GM21447 (cell line): ENCODE measurements around the gene HIGD1C.
"Not testable (repeated sequence)": the region's sequence is repeated elsewhere in the genome, so short reads cannot be mapped to it uniquely, and the experiment has no call there.

Experiments
- ATAC-seq: cut with Tn5 transposase; IDR thresholded peaks from one replicate; pipeline ENCODE4 v1.9.1; 2021; ENCODE audit not compliant: unreplicated experiment

Gene HIGD1C

DNA sequence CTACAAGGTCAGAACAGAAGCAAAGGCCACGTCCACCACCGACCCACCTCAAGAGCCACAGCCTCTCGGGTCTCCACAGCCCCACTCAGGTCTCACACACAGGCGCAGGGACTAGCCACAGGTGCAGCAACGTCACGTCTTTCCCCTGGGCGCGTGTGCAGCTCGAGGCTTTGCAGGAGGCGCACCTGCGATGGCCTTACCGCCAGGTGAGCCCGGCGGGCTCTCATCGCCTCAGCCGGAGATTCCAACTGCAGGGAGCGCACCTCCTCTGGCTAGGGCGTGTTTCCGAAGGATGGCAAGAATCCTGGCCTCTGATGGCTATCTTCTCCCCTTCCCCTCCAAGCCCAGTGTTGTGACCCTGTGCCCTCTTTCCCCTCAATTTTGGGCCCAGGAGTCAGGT, at the start of gene HIGD1C:
Gene HIGD1C (plus strand): TSS at position 35 of the 400 bp plus-strand sequence. CDS start 1,455 bp downstream, outside the sequence.
- no peak for ATAC-seq

DNA sequence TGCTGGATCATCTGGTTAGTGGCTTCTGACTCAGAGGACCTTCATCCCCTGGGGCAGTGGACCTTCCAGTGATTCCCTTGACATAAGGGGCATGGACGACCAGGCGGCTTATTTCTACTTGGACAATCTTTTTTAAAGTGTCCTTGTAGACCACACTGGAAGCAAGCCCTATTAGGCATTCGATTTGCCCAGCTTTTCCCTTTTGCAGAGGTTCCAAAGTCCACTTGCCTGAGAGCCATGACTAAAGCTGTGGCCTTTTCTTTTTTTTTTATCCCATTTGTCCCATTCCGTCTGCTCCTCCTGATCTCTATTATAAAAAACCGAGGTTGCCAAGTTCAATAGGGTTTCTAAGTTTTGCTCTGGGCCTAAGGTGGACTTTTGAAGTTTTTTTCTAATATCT, 43.9 kb upstream of the HIGD1C start:
- not testable (repeated sequence) for ATAC-seq

DNA sequence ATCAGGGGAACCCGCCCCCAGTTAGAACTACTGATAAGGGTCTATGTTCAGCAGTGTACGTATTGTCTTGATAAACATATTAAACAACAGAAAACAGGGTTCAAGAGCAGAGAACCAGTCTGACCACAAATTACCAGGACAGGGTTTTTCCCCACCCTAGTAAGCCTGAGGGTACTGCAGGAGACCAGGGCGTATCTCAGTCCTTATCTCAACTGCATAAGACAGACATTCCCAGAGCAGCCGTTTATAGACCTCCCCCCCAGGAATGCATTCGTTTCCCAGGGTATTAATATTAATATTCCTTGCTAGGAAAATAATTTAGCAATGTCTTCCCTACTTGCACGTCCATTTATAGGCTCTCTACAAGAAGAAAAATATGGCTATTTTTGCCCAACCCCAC, 40.0 kb upstream of the HIGD1C start:
- ATAC-seq = not testable (repeated sequence)

DNA sequence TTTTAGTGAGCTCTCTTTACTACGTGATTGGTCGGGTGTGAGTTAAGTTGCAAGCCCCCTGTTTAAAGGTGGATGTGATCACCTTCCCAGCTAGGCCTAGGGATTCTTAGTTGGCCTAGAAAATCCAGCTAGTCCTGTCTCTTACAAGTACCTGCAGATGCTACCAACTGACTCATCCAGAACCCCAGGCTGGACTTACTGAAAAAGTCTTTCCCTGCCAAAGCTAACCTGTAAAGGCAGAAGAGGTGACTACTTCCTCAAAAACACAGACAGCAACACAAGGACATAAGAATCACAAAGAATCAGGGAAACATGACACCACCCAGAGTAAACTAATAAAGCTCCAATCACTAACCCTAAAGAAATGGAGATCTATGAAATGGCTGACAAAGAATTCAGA, 39.1 kb upstream of the HIGD1C start:
- ATAC-seq = no peak

DNA sequence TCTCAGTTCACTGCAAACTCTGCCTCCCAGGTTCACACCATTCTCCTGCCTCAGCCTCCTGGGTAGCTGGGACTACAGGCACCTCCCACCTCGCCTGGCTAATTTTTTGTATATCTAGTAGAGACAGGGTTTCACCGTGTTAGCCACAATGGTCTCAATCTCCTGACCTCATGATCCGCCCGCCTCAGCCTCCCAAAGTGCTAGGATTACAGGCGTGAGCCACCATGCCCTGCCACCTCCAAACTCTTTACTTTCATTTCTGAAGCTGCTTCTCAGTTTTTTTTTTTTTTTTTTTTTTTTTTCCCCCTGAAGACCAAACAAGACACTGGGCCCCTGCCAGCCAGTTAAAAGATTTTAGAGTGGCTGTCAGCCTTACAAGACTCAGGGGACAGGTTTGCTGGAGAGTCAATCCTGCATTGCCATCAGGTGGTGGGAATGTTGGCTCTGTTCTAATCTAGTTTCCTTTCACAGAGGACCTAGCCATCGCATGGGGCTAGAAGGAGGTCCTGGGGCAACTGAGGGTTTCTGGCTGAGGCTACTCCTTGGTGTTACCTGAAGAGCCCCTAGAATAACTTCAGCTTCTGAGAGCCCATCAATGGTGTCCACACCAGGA, 37.4 kb upstream of the HIGD1C start:
- ATAC-seq = no peak

DNA sequence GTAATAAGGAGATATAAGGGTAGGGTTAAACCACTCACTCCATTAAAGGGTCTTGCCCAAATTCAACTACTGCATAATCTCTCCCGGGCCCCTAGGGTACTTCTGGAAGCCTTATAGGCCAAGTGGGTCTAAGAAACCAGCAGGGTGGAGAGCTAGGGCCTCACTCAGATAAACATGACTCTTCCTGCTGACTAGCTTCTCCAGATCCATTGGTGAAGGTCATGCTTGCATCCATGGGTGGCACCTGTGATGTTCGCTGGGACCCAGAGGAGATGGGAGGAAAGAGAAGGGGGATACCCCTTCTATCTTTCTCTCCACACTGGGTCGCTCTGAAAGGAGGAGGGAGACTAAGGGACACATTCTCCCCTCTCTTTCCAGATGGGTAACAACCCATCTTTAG, 36.1 kb upstream of the HIGD1C start:
- no peak for ATAC-seq

DNA sequence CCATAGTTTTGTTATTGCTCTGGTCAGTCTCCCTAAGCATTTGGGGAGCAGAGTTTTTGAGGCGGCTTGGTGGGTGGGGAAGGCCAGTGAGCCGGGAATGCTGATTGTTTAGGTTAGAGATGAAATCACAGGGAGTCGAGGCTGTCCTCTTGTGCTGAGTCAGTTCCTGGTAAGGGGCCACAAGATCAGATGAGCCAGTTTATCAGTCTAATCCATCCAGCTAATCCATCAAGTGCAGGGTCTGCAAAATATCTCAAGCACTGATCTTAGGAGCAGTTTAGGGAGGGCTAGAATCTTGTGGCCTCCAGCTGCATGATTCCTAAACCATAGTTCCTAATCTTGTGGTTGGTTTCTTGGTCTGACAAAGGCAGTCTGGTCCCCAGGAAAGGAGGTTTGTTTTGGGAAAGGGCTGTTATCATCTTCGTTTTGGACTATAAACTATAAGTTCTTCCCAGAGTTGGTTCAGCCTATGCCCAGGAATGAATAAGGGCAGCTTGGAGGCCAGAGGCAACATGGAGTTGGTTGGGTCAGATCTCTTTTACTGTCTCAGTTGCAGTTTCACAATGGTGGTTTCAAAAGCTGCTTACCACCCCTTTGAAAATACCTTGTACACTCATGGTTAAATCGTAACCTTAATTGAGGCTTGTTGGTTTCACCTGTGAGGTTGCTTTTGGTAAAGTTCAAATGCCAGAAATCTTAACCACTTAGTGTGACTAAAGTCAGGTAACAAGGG, 33.6 kb upstream of the HIGD1C start:
- no peak for ATAC-seq

DNA sequence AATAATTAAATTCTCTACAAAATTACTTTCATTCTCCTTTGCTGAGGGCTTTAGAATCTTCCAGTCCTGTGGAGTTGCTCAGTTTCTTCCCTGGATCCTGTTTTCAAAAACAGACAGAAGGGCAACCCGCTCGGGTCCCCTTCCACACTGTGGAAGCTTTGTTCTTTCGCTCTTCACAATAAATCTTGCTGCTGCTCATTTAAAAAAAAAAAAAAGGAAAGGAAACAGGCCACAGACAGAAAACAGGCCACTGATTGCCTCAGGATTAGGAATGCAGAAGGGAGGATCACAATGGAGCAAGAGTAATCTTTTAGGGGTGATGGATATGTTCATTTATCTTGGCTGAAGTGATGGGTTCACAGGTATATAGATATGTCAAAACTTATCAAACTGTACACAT, 29.5 kb upstream of the HIGD1C start:
- no peak for ATAC-seq

DNA sequence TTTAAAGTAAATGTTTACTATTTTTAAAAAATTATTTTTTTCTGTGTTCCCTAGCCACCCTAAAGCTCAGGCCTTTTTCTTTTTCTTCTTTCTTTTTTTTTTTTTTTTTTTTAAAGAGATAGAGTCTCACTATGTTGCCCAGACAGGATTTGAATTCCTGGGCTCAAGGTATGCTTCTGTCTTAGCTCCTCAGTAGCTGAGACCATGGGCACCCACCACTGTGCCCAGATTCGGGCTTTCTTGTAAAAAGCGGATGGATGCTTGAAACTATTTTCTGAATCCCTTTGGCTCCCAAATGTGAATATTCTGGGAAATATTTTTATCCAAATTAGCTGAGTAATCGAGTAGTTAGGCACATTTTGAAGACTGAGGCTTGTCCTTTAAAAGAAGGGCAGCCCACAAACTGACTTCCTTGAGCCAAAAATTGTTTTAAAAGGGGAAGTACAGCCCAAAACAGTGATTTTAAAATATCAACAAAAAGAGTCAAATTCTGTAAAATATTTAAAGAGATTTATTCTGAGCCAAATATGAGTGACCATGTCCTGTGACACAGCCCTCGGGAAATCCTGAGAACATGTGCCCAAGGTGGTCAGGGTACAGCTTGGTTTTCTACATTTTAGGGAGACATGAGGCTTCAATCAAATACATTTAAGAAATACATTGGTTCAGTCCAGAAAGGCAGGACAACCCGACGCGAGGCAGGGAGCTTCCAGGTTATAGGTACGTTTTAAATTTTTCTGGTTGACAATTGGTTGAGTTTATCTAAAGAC, 28.8 kb upstream of the HIGD1C start:
- ATAC-seq = no peak

DNA sequence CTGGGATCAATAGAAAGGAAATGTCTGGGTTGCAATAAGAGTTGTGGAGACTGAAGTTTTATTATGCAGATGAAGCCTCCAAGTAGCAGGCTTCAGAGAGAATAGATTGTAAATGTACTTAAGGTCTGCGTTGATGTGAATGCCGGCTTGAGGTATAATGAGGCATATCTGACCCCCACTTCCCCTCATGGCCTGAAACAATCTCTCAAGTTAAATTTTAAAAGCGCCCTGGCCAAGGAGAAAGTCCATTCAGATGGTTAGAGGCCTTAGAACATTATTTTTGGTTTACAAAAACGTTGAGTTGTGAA, 28.3 kb upstream of the HIGD1C start:
- ATAC-seq = no peak

DNA sequence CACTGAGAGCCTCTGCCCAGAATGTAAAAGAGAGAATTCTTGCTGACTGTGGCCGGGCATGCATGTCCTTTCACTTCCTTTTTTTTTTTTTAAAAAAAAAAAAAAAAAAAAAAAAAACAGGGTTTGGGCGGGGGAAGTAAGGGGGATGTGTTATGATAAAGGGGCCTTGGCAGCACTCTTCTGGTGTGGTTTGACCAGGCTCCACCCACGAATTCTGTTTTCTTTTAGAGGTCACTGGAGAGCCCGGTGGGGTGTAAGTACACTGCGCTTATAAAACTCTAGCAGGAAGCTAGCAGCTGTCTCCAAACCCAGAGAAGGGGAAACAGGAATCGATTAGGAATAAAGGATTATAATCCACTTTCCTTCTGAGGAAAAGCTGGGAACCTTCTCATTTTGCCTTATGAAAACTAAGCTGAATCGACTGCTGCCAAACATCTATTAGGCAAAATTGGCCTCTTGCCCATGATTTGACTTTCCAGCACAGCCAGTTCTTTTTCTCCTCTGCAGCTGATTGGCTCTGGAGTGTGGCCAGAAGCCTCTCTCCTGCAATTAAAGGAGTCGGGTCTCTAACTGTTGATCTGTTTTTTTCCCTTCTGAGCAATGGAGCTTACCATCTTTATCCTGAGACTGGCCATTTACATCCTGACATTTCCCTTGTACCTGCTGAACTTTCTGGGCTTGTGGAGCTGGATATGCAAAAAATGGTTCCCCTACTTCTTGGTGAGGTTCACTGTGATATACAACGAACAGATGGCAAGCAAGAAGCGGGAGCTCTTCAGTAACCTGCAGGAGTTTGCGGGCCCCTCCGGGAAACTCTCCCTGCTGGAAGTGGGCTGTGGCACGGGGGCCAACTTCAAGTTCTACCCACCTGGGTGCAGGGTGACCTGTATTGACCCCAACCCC, 27.7 kb upstream of the HIGD1C start:
- ATAC-seq = peak; percentile 82

DNA sequence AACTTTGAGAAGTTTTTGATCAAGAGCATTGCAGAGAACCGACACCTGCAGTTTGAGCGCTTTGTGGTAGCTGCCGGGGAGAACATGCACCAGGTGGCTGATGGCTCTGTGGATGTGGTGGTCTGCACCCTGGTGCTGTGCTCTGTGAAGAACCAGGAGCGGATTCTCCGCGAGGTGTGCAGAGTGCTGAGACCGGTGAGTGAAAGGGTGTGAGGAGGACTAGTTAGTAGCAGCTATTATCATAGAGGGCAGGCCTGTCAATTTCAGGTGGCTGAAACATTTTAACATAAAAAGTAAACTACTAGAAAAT, 27.0 kb upstream of the HIGD1C start:
- no peak for ATAC-seq

DNA sequence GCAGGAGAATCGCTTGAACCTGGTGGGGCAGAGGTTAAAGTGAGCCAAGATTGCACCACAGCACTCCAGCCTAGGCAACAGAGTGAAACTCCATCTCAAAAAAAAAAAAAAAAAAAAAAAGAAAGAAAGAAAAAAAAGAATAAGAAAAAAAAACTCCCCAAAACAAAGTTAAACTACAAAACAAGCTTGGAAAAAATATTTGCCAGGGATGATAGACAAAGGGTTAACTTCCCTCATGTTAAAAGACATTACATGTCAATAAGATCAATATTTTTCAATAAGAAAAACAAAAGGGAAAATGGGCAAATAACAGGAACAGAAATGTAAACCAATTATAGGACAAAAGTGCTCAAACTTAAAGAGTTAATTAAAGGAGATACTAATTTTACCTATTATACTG, 26.4 kb upstream of the HIGD1C start:
- ATAC-seq = no peak

DNA sequence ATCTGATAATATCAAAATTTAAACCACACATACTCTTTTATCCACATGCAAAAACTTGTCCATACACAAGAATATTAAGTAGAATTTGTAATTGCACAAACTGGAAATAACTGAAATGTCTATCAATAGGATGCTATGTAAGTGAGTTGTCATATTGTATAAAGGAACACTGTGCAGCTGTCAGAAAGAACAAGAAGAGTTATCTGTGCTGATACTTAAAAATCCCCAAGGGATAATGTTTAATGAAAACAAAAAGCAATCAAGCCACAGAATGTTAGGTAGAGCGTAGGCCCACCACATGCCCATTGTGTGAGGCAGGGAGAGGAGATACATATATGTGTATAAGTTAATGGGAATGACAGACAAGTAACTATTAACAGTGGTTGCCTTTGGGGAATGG, 25.9 kb upstream of the HIGD1C start:
- ATAC-seq = no peak

DNA sequence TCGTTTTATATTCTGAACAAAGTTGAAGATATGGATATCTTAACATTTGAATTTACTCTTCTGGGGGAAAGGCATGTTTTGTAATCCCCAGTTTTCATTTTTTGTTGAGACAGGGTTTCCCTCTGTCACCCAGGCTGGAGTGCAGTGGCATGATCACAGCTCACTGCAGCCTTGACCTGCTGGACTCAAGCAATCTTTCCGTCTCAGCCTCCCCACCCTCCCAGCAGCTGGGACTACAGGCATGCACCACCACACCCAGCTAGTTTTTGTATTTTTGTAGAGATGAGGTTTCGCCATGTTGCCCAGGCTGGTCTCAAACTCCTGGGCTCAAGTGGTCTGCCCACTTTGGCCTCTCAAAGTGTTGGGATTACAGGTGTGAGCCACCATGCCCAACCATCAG, 25.4 kb upstream of the HIGD1C start:
- not testable (repeated sequence) for ATAC-seq

DNA sequence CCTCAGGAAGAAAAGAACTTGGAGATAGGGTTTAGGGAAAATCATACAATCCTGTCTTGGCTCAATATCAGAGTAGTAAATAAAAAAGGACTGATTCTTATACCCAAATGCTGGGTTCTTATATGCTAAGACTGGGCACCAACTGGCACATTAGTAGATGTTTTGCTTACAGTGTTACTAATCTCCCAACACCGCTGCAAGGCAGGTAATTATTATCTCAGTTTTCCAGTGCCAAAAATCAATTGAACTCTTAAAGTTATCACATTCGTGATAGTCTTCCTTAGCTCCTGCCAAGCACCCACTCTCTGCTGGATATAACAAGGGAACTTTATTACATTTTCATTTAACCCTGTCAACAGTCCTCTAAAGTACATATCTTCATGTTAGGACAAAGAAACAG, 25.0 kb upstream of the HIGD1C start:
- no peak for ATAC-seq

DNA sequence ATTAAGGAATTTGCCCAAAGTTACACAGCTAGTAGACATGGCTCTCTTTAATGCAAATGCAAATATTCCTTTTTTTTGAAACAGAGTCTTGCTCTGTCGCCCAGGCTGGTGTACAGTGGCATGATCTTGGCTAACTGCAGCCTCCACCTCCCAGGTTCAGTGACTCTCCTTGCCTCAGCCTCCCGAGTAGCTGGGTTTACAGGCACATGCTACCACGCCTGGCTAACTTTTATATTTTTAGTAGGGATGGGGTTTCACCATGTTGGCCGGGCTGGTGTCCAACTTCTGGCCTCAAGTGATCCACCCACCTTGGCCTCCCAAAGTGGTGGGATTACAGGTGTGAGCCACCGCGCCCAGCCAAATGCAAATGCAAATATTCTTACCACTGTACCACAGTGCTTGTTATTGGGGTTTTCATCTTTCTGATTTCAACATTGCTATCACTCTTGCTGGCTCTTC, 24.5 kb upstream of the HIGD1C start:
- no peak for ATAC-seq

DNA sequence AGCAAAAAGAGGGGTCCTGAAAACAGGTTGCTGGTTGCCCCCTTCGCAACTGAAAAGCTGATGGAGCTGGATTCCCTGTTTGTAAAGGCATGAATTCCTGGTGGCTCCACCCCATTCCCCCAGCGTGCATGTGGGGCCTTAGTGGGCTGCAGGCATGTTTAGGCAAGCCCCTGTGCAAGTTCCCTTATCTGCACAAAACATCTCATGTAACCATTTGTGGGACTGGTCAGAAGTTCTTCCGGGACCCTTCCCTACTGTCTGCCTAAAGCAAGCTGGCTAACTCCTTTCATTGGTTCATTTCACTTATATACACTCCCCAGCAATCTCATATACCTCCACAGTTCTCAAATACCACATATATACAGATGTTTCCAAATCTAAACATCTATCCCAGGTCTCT, 24.0 kb upstream of the HIGD1C start:
- ATAC-seq = no peak

DNA sequence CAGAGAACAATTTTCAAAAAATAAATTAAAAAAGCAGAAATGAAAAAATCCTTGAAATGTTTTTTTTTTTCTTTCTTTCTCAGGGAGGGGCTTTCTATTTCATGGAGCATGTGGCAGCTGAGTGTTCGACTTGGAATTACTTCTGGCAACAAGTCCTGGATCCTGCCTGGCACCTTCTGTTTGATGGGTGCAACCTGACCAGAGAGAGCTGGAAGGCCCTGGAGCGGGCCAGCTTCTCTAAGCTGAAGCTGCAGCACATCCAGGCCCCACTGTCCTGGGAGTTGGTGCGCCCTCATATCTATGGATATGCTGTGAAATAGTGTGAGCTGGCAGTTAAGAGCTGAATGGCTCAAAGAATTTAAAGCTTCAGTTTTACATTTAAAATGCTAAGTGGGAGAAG, 22.5 kb upstream of the HIGD1C start:
- ATAC-seq = no peak

DNA sequence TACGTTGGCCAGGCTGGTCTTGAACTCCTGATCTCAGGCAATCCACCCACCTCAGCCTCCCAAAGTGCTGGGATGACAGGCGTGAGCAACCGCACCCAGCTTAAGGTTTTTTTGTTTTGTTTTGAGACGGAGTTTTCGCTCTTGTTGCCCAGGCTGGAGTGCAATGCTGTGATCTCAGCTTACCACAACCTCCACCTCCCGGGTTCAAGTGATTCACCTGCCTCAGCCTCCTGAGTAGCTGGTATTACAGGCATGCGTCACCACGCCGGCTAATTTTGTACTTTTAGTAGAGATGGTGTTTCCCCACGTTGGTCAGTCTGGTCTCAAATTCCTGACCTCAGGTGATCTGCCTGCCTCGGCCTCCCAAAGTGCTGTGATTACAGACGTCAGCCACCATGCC, 21.9 kb upstream of the HIGD1C start:
- ATAC-seq = not testable (repeated sequence)

DNA sequence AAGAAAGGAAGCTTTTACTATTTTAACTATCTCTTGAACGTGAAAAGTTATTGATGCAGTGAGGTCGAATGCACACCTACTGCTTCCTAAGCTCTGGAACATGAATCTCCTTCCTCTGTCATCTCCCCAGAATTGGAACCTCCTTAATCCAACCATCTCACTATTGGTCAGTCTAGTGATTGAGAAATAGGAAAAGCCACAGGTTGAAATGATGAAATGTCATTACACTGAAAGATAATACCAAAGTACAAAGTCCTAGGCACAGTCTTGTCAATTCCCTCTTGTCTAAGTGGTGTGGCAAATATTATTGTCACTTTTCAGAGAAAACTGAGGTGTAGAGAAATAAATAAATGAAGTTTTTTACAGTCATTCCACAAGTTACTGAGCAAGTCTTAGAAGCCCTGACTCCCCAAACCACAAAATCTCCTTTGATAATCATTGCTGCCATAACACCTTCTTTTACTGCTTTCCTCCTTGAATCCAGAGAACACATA, 19.5 kb upstream of the HIGD1C start:
- no peak for ATAC-seq
